Stimulated activated CD4-positive, alpha-beta T cell treated with anti-CD3 and anti-CD28 coated beads, Interleukin-12 subunit alpha, Interleukin-12 subunit beta, amount 100 ng/mL, for 48 hours (primary cell): ENCODE results near the gene TMEM33.

Experiments used
- DNase-seq, 3 donors: peaks; one replicate each; pipeline ENCODE4 v3.0.0-alpha.2; 2020; ENCODE audit warnings: low read depth in 2 of 3, low spot score in 1 of 3

TMEM33 gene

GRCh38 chr4:41994461-41994985, 59.3 kb downstream of the TMEM33 start:
- DNase-seq = no peak

DNA sequence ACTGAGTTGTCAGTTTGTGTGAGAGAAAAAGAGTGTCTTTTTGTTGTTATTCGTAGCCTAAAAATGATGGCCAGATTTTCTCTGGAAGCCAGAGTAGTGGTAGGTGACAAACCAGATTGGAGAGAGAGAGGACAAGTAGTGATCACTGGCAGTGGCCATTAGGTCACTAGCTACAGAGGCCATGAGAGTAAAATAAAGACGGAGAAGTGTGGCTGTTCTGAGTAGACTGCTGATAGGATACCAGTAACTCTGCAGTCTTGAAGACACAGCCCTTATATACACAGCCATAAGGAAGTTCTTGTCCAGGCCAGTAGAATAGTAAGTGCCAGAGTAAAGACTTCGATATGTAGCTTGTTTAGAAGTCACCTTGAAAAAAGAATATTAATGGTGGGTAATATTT, 62.8 kb downstream of the TMEM33 start:
- DNase-seq = no peak

DNA sequence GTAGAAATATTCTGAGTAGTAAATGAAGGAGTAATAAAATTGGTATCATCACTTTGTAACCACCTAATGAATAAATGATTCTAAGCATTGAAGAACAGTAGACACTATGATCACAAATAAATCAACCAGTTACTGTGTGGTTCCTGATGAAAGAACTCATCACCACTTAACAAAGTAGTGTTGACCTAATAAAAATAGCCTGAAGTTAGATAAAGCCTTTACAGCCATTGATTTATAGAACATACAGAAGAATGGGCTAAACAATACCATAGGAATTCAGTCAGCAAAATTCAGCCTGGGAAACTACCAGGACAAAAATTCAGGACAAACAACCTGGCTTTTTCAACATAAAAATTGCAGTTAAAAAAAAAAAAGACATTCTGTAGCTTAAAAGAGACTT, 64.1 kb downstream of the TMEM33 start:
- DNase-seq = no peak

DNA sequence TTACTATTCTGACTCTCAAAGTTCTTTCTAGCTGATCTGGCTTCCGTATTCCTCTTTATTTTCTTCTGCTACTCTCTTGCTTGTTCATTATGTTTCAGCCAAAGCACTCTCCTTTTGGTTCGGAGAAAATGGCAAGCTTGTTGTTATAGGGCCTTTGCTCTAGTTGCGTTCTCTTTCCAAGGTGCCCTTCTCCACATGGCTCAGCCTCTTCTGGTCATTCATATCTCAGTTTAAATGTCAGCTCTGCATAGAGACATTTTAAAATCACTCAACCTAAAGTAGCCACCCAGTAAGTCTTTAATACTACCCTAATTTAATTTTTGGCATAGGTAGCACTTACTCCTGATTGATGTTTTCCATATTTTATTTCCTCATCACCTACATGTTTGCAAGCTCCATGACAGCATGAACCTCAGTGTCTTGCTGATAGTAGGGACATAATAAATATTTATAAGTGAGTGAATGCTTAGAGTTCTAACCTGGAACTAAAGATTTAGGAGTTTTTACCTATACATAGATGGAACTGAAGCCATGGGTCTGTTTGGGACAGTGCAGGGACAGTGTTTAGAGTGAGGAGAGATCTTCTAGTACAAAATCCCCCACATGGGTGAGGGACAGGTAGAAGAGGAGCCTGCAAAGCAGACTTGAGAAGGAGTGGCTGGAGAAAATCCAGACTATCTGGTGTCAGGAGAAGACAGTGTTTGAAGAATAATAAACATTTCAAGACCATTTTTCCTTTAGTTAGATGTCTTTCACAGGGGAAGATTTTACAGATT, 73.0 kb downstream of the TMEM33 start:
- DNase-seq = no peak
